GM18502 (cell line): ENCODE results near the gene SPRR2G.
"Not testable (repeated sequence)": the region's sequence is repeated elsewhere in the genome, so short reads cannot be mapped to it uniquely, and the experiment has no call there.

Experiments
- ATAC-seq: cut with Tn5 transposase; IDR thresholded peaks from one replicate; pipeline ENCODE4 v1.9.1; 2021; ENCODE audit warnings: mild to moderate bottlenecking; ENCODE audit not compliant: unreplicated experiment, poor library complexity

The SPRR2G gene

GRCh38 chr1:153150846-153151245 is at the start of gene SPRR2G:
Gene SPRR2G (minus strand): TSS chr1:153150890. CDS start chr1:153150110, 780 bp downstream.
- ATAC-seq, result no peak

GRCh38 chr1:153195216-153195615 is 44.5 kb upstream of the SPRR2G start:
- ATAC-seq, result no peak

- ATAC-seq, result no peak
Observed at GRCh38 chr1:153194331-153195050, 43.8 kb upstream of the SPRR2G start.

DNA sequence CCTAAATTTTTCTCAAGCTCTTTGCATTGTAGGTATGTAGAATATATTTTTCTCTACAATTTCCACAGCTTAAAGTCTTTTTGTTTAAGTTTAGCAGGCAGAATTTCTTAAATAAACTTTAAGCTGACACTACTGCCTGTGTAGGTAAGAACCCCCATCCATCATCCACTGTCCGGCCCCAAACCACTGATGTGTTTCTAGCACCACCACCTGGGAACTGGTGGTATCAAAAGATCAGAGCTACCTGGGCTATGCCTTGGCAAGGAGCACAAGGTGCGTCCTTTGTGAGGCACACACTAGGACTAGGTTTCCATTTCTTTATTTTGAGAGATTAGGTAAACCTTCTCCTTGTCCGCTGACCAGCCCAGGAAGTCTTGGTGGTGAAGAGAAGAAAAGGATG is 42.0 kb upstream of the SPRR2G start:
- no peak for ATAC-seq

DNA sequence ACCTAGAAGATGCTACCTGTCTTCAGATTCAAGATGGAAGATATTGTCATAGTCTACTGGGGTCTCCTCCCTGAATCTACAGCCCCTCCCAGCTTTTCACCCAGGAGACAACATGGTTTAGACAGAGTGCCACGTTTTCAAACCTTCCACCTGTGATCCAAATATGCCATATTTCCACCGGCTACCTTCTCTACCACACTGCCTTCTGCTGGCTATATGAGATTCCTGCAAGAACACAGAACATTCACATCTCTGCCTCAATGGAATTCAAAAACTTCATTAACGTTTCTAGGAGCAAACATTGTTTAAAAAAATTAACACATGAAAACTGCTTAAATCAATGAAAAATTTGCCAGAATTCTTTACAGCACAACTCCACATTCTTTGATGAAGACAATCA is 39.7 kb upstream of the SPRR2G start:
- no peak for ATAC-seq

DNA sequence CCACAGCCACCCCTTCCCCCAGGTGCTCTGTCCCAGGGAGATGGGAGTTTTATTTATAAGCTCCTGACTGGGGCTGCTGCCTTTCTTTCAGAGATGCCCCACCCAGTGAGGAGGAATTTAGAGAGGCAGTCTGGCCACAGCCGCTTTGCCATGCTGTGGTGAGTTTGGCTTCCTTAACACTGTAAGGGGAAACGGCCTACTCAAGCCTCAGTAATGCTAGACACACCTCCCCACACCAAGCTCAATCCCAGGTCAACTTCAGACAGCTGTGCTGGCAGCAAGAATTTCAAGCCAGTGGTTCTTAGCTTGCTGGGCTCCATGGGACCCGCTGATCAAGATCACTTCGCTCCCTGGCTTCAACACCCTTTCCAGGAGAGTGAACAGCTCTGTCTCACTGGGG is 37.6 kb upstream of the SPRR2G start:
- ATAC-seq, result not testable (repeated sequence)

DNA sequence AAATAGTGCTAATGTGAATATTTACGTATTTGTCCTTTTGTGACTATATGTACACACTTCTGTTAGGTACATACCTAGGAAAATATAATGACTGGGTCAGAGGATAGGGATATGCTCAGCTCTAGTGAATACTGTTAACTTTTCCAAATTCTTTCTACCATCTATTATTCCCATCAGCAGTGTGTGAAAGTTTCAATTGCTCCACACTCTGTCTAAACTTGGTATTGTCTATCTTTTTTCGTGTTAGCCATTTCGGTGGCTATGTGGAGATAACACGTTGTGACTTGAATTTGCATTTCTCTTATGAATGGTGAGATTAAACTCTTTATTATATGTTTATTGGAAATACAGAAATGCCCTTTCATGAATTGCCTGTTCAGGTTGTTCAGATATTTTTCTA is 29.9 kb upstream of the SPRR2G start:
- no peak for ATAC-seq

- ATAC-seq, result no peak
Observed at GRCh38 chr1:153178922-153179321, 28.2 kb upstream of the SPRR2G start.

DNA sequence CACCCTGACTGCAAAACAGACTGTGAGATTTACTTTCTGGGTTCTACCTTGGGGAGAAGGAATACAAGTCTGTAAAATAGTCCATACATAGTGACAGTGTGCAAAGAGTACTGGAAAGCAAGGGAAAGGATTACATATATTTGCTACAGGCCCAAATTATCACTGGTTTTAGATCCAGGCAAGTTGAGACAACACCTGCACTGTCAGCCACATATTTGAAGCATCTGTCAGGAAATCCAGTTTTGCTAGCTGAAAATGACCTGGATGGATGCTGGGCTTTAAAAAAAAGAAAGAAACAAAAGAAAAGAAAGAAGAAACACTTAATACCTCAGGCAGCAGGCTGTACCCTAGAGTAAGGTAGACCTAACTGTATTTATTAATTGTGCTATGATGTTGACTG is 23.9 kb upstream of the SPRR2G start:
- no peak for ATAC-seq

DNA sequence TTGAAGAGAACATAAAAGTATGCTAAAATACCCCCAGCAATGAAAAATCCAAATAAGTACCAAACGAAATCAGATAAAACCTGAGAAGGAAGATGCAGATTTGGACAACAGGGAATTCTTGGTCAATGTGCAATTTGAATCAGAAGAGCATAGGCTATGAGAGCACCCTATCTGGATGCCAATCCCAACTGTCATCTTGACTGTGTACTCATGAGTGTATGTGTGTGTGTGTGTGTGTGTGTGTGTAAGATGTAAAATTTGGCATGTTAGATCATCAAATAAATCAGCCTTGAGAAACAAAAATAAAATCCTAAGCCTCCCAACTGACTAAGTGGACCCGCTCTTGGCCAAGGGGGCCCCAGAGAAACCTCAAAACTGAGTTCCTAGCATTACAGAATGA is 18.0 kb upstream of the SPRR2G start:
- no peak for ATAC-seq

- ATAC-seq, result no peak
Observed at GRCh38 chr1:153155541-153155940, 4.9 kb upstream of the SPRR2G start.

- no peak for ATAC-seq
Observed at GRCh38 chr1:153152481-153152880, 1.8 kb upstream of the SPRR2G start.

DNA sequence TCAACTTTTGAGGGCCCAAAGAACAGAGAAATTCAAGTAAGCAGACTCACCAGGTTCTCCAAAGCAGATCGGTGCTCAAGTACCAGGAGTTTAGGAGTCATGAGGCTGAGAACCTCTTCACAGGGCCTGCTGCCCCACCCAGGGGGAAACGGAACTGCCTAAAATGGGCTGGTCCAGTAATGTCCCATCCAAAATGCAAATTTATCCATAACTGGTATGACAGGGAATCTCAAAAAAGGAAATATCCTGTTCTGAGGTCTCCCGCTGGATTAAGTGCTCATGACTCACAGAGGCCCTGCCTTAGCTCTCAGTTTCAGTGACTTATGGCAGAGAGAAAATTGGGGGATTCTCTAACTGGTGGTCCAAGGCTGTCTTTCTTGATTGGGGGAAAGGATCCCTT is 9.3 kb downstream of the SPRR2G start:
- no peak for ATAC-seq

- ATAC-seq, result no peak
Observed at GRCh38 chr1:153140484-153140883, 10.2 kb downstream of the SPRR2G start.

GRCh38 chr1:153133743-153134142 is 16.9 kb downstream of the SPRR2G start:
- ATAC-seq, result no peak

- no peak for ATAC-seq
Observed at GRCh38 chr1:153133267-153133666, 17.4 kb downstream of the SPRR2G start.

DNA sequence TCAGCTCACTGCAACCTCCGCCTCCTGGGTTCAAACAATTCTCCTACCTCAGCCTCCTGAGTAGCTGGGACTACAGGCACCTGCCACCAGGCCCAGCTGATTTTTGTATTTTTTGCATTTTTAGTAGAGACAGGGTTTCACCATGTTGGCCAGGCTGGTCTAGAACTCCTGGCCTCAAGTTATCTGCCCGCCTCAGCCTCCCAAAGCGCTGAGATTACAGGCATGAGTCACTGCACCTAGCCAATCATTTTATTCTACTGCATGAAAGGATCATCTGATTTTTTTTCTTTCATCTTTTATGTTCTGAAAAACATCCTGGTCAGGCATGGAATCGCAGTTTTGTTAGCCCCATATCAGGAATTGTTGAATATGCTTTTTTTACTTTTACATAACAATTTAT is 22.0 kb downstream of the SPRR2G start:
- ATAC-seq, result not testable (repeated sequence)

DNA sequence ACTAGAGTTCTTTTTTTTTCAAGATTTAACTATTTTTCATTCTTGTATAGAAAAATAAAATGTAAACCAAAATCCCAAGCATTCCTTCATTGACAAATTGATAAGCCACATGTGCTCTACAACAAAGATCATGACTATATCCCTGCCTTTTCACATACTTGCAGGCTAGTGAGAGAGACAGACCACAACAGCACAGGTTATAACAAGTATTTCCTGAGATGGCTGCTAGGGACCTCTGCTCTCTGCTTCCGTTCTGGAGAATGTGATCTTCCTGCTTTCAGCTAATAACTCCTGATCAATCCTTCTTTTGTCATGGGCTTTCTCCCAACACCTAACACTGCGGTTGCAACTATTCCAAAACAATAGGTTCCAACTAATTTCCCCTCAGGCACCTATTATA is 23.4 kb downstream of the SPRR2G start:
- ATAC-seq, result no peak

DNA sequence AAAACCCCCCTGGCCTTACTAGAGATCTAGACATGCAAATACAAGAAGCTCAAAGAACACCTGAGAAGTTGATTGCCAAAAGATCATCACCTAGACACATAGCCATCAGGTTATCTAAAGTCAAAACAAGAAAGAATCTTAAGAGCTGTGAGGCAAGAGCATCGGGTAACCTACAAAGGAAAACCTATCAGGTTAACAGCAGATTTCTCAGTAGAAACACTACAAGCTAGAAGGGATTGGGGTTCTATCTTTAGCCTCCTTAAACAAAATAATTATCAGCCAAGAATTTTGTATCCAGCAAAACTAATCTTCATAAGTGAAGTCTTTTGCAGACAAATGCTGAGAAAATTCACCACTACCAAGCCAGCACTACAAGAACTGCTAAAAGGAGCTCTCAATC is 25.2 kb downstream of the SPRR2G start:
- no peak for ATAC-seq

- ATAC-seq, result not testable (repeated sequence)
Observed at GRCh38 chr1:153123793-153124192, 26.9 kb downstream of the SPRR2G start.

DNA sequence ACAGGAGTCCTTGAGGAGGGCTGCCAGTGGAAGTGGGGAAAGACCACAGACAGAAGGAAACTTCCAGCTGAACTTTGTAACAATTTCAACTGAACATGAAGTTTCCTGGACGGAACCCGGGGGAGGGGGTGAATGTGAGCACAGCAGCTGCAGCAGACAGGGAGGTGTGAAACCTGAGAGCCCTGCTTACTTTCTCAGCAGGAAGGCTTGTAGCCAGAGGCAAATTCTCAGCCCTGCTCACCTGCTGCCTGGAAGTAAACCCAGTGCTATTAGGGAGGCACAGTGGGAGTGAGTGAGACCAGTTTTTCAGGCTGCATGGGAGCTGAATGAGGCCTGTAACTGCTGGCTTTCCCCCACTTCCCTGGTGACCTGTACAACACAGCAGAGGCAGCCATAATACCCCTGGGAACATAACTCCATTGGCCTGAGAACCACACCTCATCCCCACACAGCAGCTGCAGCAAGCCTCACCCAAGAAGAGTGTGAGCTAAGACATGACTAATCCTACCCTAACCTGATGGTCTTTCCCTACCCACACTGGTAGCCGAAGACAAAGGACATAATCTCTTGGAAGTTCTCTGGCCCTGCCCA is 27.8 kb downstream of the SPRR2G start:
- no peak for ATAC-seq

DNA sequence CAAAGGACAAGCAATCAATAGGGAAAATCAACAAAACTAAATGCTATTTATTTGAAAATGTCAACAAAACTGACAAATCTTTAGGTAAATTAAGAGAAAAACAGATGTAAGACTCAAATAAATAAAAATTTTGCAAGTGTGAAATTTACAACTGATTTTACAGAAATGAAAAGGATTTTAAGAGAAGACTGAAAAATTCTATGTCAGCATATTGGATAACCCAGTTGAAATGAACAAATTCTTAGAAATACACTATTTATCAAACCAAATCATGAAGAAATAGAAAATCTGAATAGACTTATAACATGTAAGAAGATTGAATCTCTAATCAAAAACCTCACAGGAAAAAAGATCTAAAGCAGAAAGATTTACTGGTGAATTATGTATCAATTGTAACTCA is 29.7 kb downstream of the SPRR2G start:
- no peak for ATAC-seq
